IMR-90 (cell line): ENCODE data around the gene SYCP3. TPM values are rescaled to one million over a fixed set of nuclear protein-coding genes. Genes with fewer than 3 reads are reported as not detected.

Source experiments
- ATAC-seq: fragments of 200-7000 bp; cut with Tn5 transposase; 2 replicates; pipeline ENCODE4 v1.9.1; 2020; ENCODE audit warnings: low read depth, mild to moderate bottlenecking, moderate library complexity
- BruUV-seq: library from RNA; stranded (reverse); fragments of 400-500 nt; replicated peaks from 2 replicates; lab custom pipeline; 2021; lab: Mats Ljungman, UMichigan
- CTCF ChIA-PET: fragments of 300-600 bp; formaldehyde crosslinking; extraction: SDS; loops from one replicate; lab custom pipeline; 2021; ENCODE audit warnings: antibody characterized with exemption; lab: Yijun Ruan, JAX
- POLR2A ChIA-PET: fragments of 300-600 bp; sonication (Branson Sonifier 250); formaldehyde crosslinking; loops from one replicate; lab custom pipeline; 2022; ENCODE audit warnings: antibody characterized with exemption; ENCODE audit not compliant: unreplicated experiment; lab: Charles Lee
- DNase-seq: peaks from one replicate; pipeline ENCODE4 v3.0.0; 2013
- H2AFZ ChIP-seq: replicated peaks from 2 replicates; pipeline ENCODE3; 2013; ENCODE audit warnings: low read length, mild to moderate bottlenecking; ENCODE audit not compliant: poor library complexity
- H2AK5ac ChIP-seq: 2 replicates; pipeline ENCODE4 v1.6.1; 2013; ENCODE audit warnings: low read depth, low read length, inconsistent platforms
- H2AK9ac ChIP-seq: replicated peaks from 2 replicates; pipeline ENCODE3; 2013; ENCODE audit warnings: mild to moderate bottlenecking, low read depth, low read length, moderate library complexity; ENCODE audit not compliant: poor library complexity
- H2BK120ac ChIP-seq: 2 replicates; pipeline ENCODE4 v1.6.1; 2013; ENCODE audit warnings: low read depth, low read length, inconsistent platforms
- H2BK15ac ChIP-seq: 3 replicates; pipeline ENCODE4 v1.6.1; 2013; ENCODE audit warnings: low read depth, low read length, inconsistent platforms
- H2BK20ac ChIP-seq: 2 replicates; pipeline ENCODE4 v1.6.1; 2013; ENCODE audit warnings: low read depth, mild to moderate bottlenecking, inconsistent platforms, low read length, moderate library complexity
- H2BK5ac ChIP-seq: 2 replicates; pipeline ENCODE4 v1.6.1; 2013; ENCODE audit warnings: mild to moderate bottlenecking, low read depth, low read length, inconsistent platforms; ENCODE audit not compliant: poor library complexity, severe bottlenecking
- H3K14ac ChIP-seq: replicated peaks from 2 replicates; pipeline ENCODE4 v1.6.1; 2013; ENCODE audit warnings: low read depth, low read length, inconsistent platforms
- H3K18ac ChIP-seq: 2 replicates; pipeline ENCODE4 v1.6.1; 2013; ENCODE audit warnings: low read depth, low read length, control low read depth
- H3K23ac ChIP-seq: 2 replicates; pipeline ENCODE4 v1.6.1; 2013; ENCODE audit warnings: low read depth, low read length, inconsistent platforms
- H3K27ac ChIP-seq: 2 replicates; pipeline ENCODE4 v1.5.1; 2013; ENCODE audit warnings: mild to moderate bottlenecking, control low read depth, low read length; ENCODE audit not compliant: insufficient read depth
- H3K27me3 ChIP-seq: 2 replicates; pipeline ENCODE4 v1.6.1; 2013; ENCODE audit warnings: low read length; ENCODE audit not compliant: control insufficient read depth, insufficient read depth
- H3K36me3 ChIP-seq: 2 replicates; pipeline ENCODE4 v1.6.1; 2013; ENCODE audit warnings: low read length, mixed read lengths; ENCODE audit not compliant: control insufficient read depth, insufficient read depth
- H3K4ac ChIP-seq: 2 replicates; pipeline ENCODE4 v1.6.1; 2013; ENCODE audit warnings: low read depth, low read length, inconsistent platforms
- H3K4me1 ChIP-seq: 2 replicates; pipeline ENCODE4 v1.6.1; 2013; ENCODE audit warnings: low read length, mixed read lengths; ENCODE audit not compliant: control insufficient read depth, insufficient read depth
- H3K4me2 ChIP-seq: 2 replicates; pipeline ENCODE4 v1.6.1; 2013; ENCODE audit warnings: low read depth, mild to moderate bottlenecking, control low read depth, low read length, moderate library complexity
- H3K4me3 ChIP-seq: 2 replicates; pipeline ENCODE4 v1.5.1; 2013; ENCODE audit warnings: low read depth, mild to moderate bottlenecking, control low read depth, low read length, moderate library complexity; ENCODE audit not compliant: insufficient read depth
- H3K56ac ChIP-seq: 2 replicates; pipeline ENCODE4 v1.6.1; 2013; ENCODE audit warnings: low read length, inconsistent platforms; ENCODE audit not compliant: insufficient read depth; ENCODE audit errors: extremely low read depth
- H3K79me1 ChIP-seq, 2 experiments: 2 replicates each; pipeline ENCODE4 v1.6.1; 2013; ENCODE audit warnings: low read length in 2 of 2, inconsistent platforms in 1 of 2, low read depth in 1 of 2
- H3K9ac ChIP-seq: 2 replicates; pipeline ENCODE4 v1.6.1; 2013; ENCODE audit warnings: low read depth, low read length, control low read depth
- H3K9me1 ChIP-seq: 2 replicates; pipeline ENCODE4 v1.6.1; 2013; ENCODE audit warnings: low read length, inconsistent platforms; ENCODE audit not compliant: insufficient read depth
- H3K9me3 ChIP-seq: 2 replicates; pipeline ENCODE4 v1.6.1; 2013; ENCODE audit warnings: low read length; ENCODE audit not compliant: control insufficient read depth, insufficient read depth
- H4K20me1 ChIP-seq: 2 replicates; pipeline ENCODE4 v1.6.1; 2013; ENCODE audit warnings: low read length, inconsistent platforms; ENCODE audit not compliant: insufficient read depth
- H4K5ac ChIP-seq: 2 replicates; pipeline ENCODE4 v1.6.1; 2013; ENCODE audit warnings: mild to moderate bottlenecking, low read depth, low read length, control low read depth
- H4K8ac ChIP-seq, 2 experiments: 2 replicates each; pipeline ENCODE4 v1.6.1; 2013; ENCODE audit warnings: low read depth in 2 of 2, low read length in 2 of 2, control low read depth in 1 of 2, inconsistent platforms in 1 of 2
- H4K91ac ChIP-seq: 2 replicates; pipeline ENCODE4 v1.6.1; 2013; ENCODE audit warnings: low read depth, low read length, inconsistent platforms; ENCODE audit not compliant: insufficient read depth
- BHLHE40 ChIP-seq: fragments of 150-350 bp; IDR thresholded peaks from 2 replicates; pipeline ENCODE4 v1.6.1; 2016; ENCODE audit warnings: mild to moderate bottlenecking, low read depth, low read length
- CEBPB ChIP-seq: IDR thresholded peaks from 2 replicates; pipeline ENCODE4 v1.6.1; 2012; ENCODE audit warnings: low read depth, low read length, improper control_type of control experiment
- CHD1 ChIP-seq: IDR thresholded peaks from 2 replicates; pipeline ENCODE4 v1.6.1; 2012; ENCODE audit warnings: low read depth, low read length, improper control_type of control experiment
- CTCF ChIP-seq: conservative IDR thresholded peaks from 2 replicates; pipeline ENCODE4 v1.5.1; 2012; ENCODE audit warnings: mild to moderate bottlenecking, low read depth, low read length, improper control_type of control experiment
- FOS ChIP-seq: fragments of 150-350 bp; IDR thresholded peaks from 2 replicates; pipeline ENCODE4 v1.6.1; 2016; ENCODE audit warnings: low read depth, low read length
- MAFK ChIP-seq: IDR thresholded peaks from 2 replicates; pipeline ENCODE4 v1.6.1; 2012; ENCODE audit warnings: low read depth, low read length, improper control_type of control experiment
- MAZ ChIP-seq: IDR thresholded peaks from 2 replicates; pipeline ENCODE4 v1.6.1; 2012; ENCODE audit warnings: low read depth, mild to moderate bottlenecking, low read length, improper control_type of control experiment, moderate library complexity, borderline replicate concordance
- MXI1 ChIP-seq: IDR thresholded peaks from 2 replicates; pipeline ENCODE4 v1.6.1; 2012; ENCODE audit warnings: low read depth, mild to moderate bottlenecking, low read length, moderate library complexity, borderline replicate concordance
- NFE2L2 ChIP-seq: fragments of 150-350 bp; IDR thresholded peaks from 2 replicates; pipeline ENCODE4 v1.6.1; 2016; ENCODE audit warnings: low read depth, mild to moderate bottlenecking, low read length
- POLR2A ChIP-seq: IDR thresholded peaks from 2 replicates; pipeline ENCODE4 v1.6.1; 2012; ENCODE audit warnings: mild to moderate bottlenecking, low read depth, low read length
- RAD21 ChIP-seq: IDR thresholded peaks from 2 replicates; pipeline ENCODE4 v1.6.1; 2012; ENCODE audit warnings: low read length, improper control_type of control experiment
- RCOR1 ChIP-seq: IDR thresholded peaks from 2 replicates; pipeline ENCODE4 v1.6.1; 2012; ENCODE audit warnings: mild to moderate bottlenecking, low read length, improper control_type of control experiment; ENCODE audit not compliant: insufficient replicate concordance
- RFX5 ChIP-seq: IDR thresholded peaks from 2 replicates; pipeline ENCODE4 v1.8.0; 2012; ENCODE audit warnings: low read depth, mild to moderate bottlenecking, low read length, moderate library complexity
- USF2 ChIP-seq: fragments of 150-350 bp; IDR thresholded peaks from 2 replicates; pipeline ENCODE4 v1.6.1; 2017; ENCODE audit warnings: mild to moderate bottlenecking, antibody characterized with exemption, low read length, low read depth
- WGBS, 2 experiments: methylation state at CpG; one replicate each; pipeline versions ENCODE4 v1.1.5 to v1.1.7; 2013; ENCODE audit warnings: missing lambda C conversion rate in 2 of 2; ENCODE audit not compliant: insufficient read length in 1 of 2; ENCODE audit errors: extremely low coverage in 2 of 2; 5-methylcytosine and 5-hydroxymethylcytosine counted together
- dilution Hi-C: fragments of 300-500 bp; cut with HindIII; formaldehyde crosslinking; loops from one replicate; pipeline ENCODE4 v1.14.3; 2018; ENCODE audit warnings: low sequenced_read_pairs; ENCODE audit not compliant: unreplicated experiment
- in situ Hi-C: fragments of 300-500 bp; cut with MboI; formaldehyde crosslinking; loops from 3 replicates; pipeline ENCODE4 v1.14.3; 2019; ENCODE audit warnings: low sequenced_read_pairs, inconsistent platforms, mixed read lengths
- intact Hi-C: fragments of 100-400 bp; cut with micrococcal nuclease; formaldehyde crosslinking; loops from 2 replicates; pipeline ENCODE4 v1.10.0; 2022
- polyA plus RNA-seq, 3 experiments: library from polyadenylated mRNA; depleted of rRNA; stranded (reverse); fragments of >200 nt; gene quantifications; 2 replicates each; pipeline ENCODE4 v1.2.3, GENCODE V29; 2012; ENCODE audit warnings: low replicate concordance in 1 of 3
- total RNA-seq: library from RNA; depleted of rRNA; stranded (reverse); fragments of >200 nt; gene quantifications from 2 replicates; pipeline ENCODE4 v1.2.3, GENCODE V29; 2012

The SYCP3 gene
- total and polyA plus RNA-seq, 2 of the 4 experiments (the other 2 are of a cell fraction): 0.07 TPM; not detected in 1

- H4K91ac ChIP-seq: no peak overlapping the region
- no peak for TF ChIP-seq NFE2L2
- no peak for TF ChIP-seq MAFK
- TF ChIP-seq CEBPB: no peak
- TF ChIP-seq POLR2A: no peak
- TF ChIP-seq RFX5: no peak
- TF ChIP-seq MAZ: no peak
- TF ChIP-seq FOS: no peak
- TF ChIP-seq MXI1: no peak
- TF ChIP-seq BHLHE40: no peak
- no peak for TF ChIP-seq RCOR1
- TF ChIP-seq USF2: no peak
- no peak for TF ChIP-seq CHD1
- TF ChIP-seq RAD21: no peak
- no peak for TF ChIP-seq CTCF
- H3K79me1 ChIP-seq: no peaks in the 10 kb centered on the region; a peak in 1 of 4 replicates
- no peak overlapping the region for H3K14ac ChIP-seq
- H2AK9ac ChIP-seq: no peak overlapping the region
- no peak overlapping the region for H2BK15ac ChIP-seq
- no peak overlapping the region for H3K9ac ChIP-seq
- no peak overlapping the region for H2BK20ac ChIP-seq
- no peaks in the 10 kb centered on the region; the same call in 1 of the 2 replicates for H4K20me1 ChIP-seq
- intact Hi-C loops: loop anchor here (10.0 kb wide), 2 partner anchors 317 to 987 kb away; no protein-coding TSS in a partner anchor
- no TSS peak for BruUV-seq
- WGBS, 2 experiments: no CpG with 5 or more reads among the region's 3 CpGs
- peaks cover 4% of the 10 kb centered on the region for H3K4me1 ChIP-seq
- POLR2A ChIA-PET: no interaction called here
- no peak overlapping the region for H4K5ac ChIP-seq
- dilution Hi-C loops: no loop called here
- no peak overlapping the region for H2BK120ac ChIP-seq
- H3K9me3 ChIP-seq: no peaks in the 10 kb centered on the region
- H3K18ac ChIP-seq: no peak overlapping the region
- no peak overlapping the region for H3K4me3 ChIP-seq
- CTCF ChIA-PET: interaction anchor here (1.0 kb wide), 1 partner anchor 61 kb away, joined by 3 read pairs; no protein-coding TSS in a partner anchor
- H4K8ac ChIP-seq: no peak overlapping the region
- peaks cover 2% of the 10 kb centered on the region; the same call in 1 of the 2 replicates for H3K36me3 ChIP-seq
- no peak overlapping the region for H2AK5ac ChIP-seq
- DNase-seq (no peak), ATAC-seq (no peak)
- no peak overlapping the region for H3K56ac ChIP-seq
- H3K27ac ChIP-seq: no peak overlapping the region
- H3K23ac ChIP-seq: peak overlapping the region; percentile 9; the same call in 1 of the 2 replicates
- no peak overlapping the region for H2AFZ ChIP-seq
- H3K27me3 ChIP-seq: no peaks in the 10 kb centered on the region
- no peak overlapping the region for H2BK5ac ChIP-seq
- H3K4me2 ChIP-seq: no peak overlapping the region
- no peak overlapping the region for H3K4ac ChIP-seq
- in situ Hi-C loops: loop anchor here (5.0 kb wide), 1 partner anchor 50 kb away; no protein-coding TSS in a partner anchor
- peaks cover 6% of the 10 kb centered on the region; the same call in 1 of the 2 replicates for H3K9me1 ChIP-seq
These were observed 38.2 kb upstream of the SYCP3 start for GRCh38 chr12:101777485-101777884.
